Activated B cell treated with CpG ODN at 0.5 μM for 24 hours (primary cell): ENCODE measurements around the gene NAA60. TPM values are rescaled to one million over a fixed set of nuclear protein-coding genes. Genes with fewer than 3 reads are reported as not detected.

Source experiments
- ATAC-seq: fragments of 200-7000 bp; cut with Tn5 transposase; one replicate; pipeline ENCODE4 v1.10.0; 2021; ENCODE audit warnings: low read depth, mild to moderate bottlenecking, moderate library complexity
- CTCF ChIA-PET: fragments of 350-600 bp; sonication (Branson Sonifier 250); formaldehyde crosslinking; loops from one replicate; lab custom pipeline; 2021; ENCODE audit warnings: antibody characterized with exemption; lab: Charles Lee
- POLR2A ChIA-PET: fragments of 350-600 bp; sonication (Branson Sonifier 250); formaldehyde crosslinking; loops from one replicate; lab custom pipeline; 2021; ENCODE audit warnings: antibody characterized with exemption; lab: Charles Lee
- DNase-seq: peaks from one replicate; pipeline ENCODE4 v3.0.0; 2022
- H3K27ac Mint-ChIP-seq: one replicate; pipeline ENCODE4 v1.8.0; 2020; ENCODE audit warnings: mixed read lengths
- H3K27me3 Mint-ChIP-seq: one replicate; pipeline ENCODE4 v1.8.0; 2021; ENCODE audit warnings: mixed read lengths
- H3K36me3 Mint-ChIP-seq: one replicate; pipeline ENCODE4 v1.8.0; 2021; ENCODE audit warnings: low read depth, mixed read lengths
- H3K4me1 Mint-ChIP-seq: one replicate; pipeline ENCODE4 v1.8.0; 2021; ENCODE audit warnings: mixed read lengths
- H3K4me3 Mint-ChIP-seq: one replicate; pipeline ENCODE4 v1.8.0; 2020; ENCODE audit warnings: mild to moderate bottlenecking, mixed read lengths
- H3K9me3 Mint-ChIP-seq: one replicate; pipeline ENCODE4 v1.8.0; 2020; ENCODE audit warnings: mixed read lengths
- intact Hi-C: fragments of 100-400 bp; cut with micrococcal nuclease; formaldehyde crosslinking; loops from one replicate; pipeline ENCODE4 v1.15.1; 2024
- total RNA-seq: library from RNA; stranded (reverse); gene quantifications from 2 replicates; pipeline ENCODE4 v1.2.3, GENCODE V29; 2022
- TF ChIP-seq, protein P1 (sequence below): fragments of 200-600 bp; IDR thresholded peaks from one replicate; pipeline ENCODE4 v1.8.0; 2022; ENCODE audit warnings: antibody characterized with exemption, mild to moderate bottlenecking

NAA60 gene
- total RNA-seq, 1 donor from 2014 or later = 48.0 TPM

DNA sequence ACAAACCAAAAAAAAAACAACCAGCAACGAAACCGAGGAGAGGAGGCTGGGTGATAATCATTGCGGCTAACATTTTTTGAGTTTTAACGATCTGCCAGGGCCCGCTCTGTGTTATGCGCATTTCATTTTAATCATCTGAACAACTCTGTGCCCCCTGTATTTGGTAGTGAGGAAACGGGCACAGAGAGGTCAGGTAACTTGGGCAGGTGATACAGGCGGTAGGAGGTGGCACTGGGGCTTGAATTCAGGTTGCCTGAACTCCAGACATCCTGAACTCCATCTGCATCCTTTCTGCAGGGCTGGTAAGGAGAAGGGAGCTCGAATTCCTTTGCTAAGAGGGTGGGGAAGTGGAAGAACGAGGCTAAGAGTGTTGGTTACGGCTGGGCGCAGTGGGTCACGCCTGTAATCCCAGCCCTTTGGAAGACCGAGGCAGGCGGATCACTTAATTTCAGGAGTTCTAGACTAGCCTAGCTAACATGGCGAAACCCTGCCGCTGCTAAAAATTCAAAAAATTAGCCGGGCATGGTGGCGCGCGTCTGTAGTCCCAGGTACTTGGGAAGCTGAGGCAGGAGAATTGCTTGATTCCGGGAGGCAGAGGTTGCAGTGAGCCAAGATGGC lies 58.4 kb downstream of the NAA60 start:
- Mint-ChIP-seq H3K4me1 (peaks cover 29% of the 10 kb centered on the region), H3K4me3 (peak overlapping the region; percentile 86), H3K27me3 (no peaks in the 10 kb centered on the region), H3K36me3 (peaks cover 16% of the 10 kb centered on the region), H3K27ac (no peak overlapping the region), H3K9me3 (no peaks in the 10 kb centered on the region)
- ATAC-seq = no peak
- TF ChIP-seq, protein P1, sequence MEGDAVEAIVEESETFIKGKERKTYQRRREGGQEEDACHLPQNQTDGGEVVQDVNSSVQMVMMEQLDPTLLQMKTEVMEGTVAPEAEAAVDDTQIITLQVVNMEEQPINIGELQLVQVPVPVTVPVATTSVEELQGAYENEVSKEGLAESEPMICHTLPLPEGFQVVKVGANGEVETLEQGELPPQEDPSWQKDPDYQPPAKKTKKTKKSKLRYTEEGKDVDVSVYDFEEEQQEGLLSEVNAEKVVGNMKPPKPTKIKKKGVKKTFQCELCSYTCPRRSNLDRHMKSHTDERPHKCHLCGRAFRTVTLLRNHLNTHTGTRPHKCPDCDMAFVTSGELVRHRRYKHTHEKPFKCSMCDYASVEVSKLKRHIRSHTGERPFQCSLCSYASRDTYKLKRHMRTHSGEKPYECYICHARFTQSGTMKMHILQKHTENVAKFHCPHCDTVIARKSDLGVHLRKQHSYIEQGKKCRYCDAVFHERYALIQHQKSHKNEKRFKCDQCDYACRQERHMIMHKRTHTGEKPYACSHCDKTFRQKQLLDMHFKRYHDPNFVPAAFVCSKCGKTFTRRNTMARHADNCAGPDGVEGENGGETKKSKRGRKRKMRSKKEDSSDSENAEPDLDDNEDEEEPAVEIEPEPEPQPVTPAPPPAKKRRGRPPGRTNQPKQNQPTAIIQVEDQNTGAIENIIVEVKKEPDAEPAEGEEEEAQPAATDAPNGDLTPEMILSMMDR = no peak
- no peak for DNase-seq
- POLR2A ChIA-PET = interaction anchor here (0.7 to 1.6 kb wide), 3 partner anchors 45 to 219 kb away, joined by 3 to 7 read pairs (median 6); partner anchors contain the start of genes ZNF174 and ZSCAN32
- CTCF ChIA-PET = interaction anchor here (0.7 kb wide), 1 partner anchor 101 kb away, joined by 3 read pairs; the partner anchor contains the start of genes ZNF174 and ZSCAN32
- intact Hi-C loops = loop anchor here (2.0 to 5.0 kb wide), 2 partner anchors 320 to 401 kb away; no protein-coding TSS in a partner anchor

DNA sequence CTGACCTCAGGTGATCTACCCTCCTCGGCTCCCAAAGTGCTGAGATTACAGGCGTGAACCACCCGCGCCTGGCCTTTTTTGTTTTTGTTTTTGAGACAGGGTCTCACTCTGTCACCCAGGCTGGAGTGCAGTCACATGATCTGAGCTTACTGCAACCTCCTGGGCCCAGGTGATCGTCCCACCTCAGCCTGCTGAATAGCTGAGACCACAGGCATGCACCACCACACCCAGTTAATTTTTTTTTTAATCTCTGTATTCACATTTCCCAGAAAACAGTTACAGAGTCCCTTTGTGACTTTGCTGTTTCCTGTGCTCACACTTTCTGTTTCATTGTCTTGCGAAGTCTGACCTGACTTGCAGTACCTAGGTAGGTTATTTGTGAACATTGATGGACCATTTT lies 60.0 kb downstream of the NAA60 start:
- H3K4me3 Mint-ChIP-seq = peak overlapping the region; percentile 15
- ChIA-PET CTCF (no interaction called here), POLR2A (no interaction called here)
- H3K27ac Mint-ChIP-seq = no peak overlapping the region
- no peaks in the 10 kb centered on the region for H3K27me3 Mint-ChIP-seq
- peaks cover 29% of the 10 kb centered on the region for H3K4me1 Mint-ChIP-seq
- no peaks in the 10 kb centered on the region for H3K9me3 Mint-ChIP-seq
- DNase-seq = no peak
- H3K36me3 Mint-ChIP-seq = peaks cover 25% of the 10 kb centered on the region
- intact Hi-C loops = loop anchor here (5.0 kb wide), 1 partner anchor 321 kb away; no protein-coding TSS in a partner anchor
- TF ChIP-seq, protein P1 = no peak
- no peak for ATAC-seq

DNA sequence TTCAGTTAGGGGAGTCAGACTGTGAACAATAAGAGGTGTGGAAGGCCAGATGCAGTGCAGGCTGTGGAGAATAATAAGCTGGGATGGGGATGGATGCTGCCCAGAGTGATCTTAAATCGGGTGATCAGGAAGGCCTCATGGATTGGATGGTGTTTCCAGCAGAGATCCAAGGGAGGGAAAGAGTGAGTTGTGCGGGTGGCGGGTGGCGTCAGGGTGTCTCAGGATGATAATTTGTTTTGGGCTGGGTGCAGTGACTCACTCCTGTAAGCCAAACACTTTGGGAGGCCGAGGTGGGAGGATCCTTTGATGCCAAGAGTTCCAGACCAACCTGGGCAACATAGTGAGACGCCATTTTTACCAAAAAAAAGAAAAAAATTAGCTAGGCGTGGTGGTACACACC lies 65.3 kb downstream of the NAA60 start:
- no peaks in the 10 kb centered on the region for H3K27me3 Mint-ChIP-seq
- ChIA-PET CTCF (no interaction called here), POLR2A (no interaction called here)
- peaks cover 52% of the 10 kb centered on the region for H3K36me3 Mint-ChIP-seq
- ATAC-seq = no peak
- TF ChIP-seq, protein P1 = no peak
- no peak for DNase-seq
- H3K4me3 Mint-ChIP-seq = no peak overlapping the region
- intact Hi-C loops = no loop called here
- no peaks in the 10 kb centered on the region for H3K9me3 Mint-ChIP-seq
- peaks cover under 1% of the 10 kb centered on the region for H3K4me1 Mint-ChIP-seq
- H3K27ac Mint-ChIP-seq = no peak overlapping the region

DNA sequence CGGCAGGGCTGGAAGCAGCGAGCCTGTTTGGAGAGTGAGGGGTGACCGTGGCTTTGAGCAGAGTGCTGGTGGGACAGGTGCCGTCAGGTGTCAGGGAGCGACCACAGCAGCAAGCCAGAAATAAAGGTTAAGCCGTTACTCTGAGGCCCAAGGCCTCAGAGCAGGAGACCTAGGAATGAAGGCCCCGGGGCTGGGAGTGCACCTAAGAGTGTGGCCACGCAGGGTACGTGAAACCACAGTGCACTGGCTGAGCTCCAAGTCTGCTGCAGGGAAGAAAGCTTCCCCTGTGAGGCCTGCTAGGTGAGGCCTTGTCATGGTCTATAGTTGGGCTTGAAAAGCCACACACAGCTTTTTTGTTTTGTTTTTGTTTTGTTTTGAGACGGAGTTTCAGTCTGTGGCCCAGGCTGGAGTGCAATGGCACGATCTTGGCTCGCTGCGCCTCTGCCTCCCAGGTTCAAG lies 66.0 kb downstream of the NAA60 start:
- H3K4me3 Mint-ChIP-seq = no peak overlapping the region
- POLR2A ChIA-PET = no interaction called here

DNA sequence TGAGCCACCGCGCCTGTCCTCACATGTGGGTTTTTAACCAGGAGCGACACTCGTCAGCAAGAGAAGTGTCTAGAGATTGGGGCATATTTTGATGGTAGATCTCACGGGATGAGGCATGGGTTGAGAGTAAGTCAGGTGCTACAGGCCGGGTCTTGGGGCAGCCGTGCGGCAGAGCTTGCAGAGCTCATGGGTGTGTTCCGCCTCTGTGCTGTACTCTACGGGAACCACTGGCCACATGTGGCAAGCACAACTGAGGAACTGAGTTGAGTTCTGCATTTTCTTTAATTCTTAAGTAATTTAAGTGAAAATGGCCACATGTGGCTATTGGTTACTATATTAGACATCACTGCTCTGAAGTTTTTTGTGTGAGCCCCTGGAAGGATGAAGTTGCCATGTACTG lies 66.9 kb downstream of the NAA60 start:
- intact Hi-C loops = no loop called here
- DNase-seq = no peak
- Mint-ChIP-seq H3K36me3 (peaks cover 60% of the 10 kb centered on the region), H3K4me1 (no peaks in the 10 kb centered on the region), H3K27me3 (no peaks in the 10 kb centered on the region), H3K27ac (no peak overlapping the region), H3K9me3 (no peaks in the 10 kb centered on the region), H3K4me3 (no peak overlapping the region)
- TF ChIP-seq, protein P1 = no peak
- ATAC-seq = no peak
- ChIA-PET POLR2A (no interaction called here), CTCF (no interaction called here)

More for the DNA sequence above, 66.0 kb downstream of the NAA60 start:
- CTCF ChIA-PET = no interaction called here
- TF ChIP-seq, protein P1 = no peak
- DNase-seq (no peak), ATAC-seq (no peak)
- intact Hi-C loops = no loop called here
- Mint-ChIP-seq H3K36me3 (peaks cover 58% of the 10 kb centered on the region), H3K9me3 (no peaks in the 10 kb centered on the region), H3K27ac (no peak overlapping the region), H3K27me3 (no peaks in the 10 kb centered on the region), H3K4me1 (no peaks in the 10 kb centered on the region)
